Neutrophil (primary cell): Measurements from ENCODE around the gene TIGD3.

ENCODE experiments used
- H3K27ac ChIP-seq: fragments of 200-600 bp; sonication (generic); 2 replicates; pipeline ENCODE4 v1.5.1; 2016; ENCODE audit warnings: mild to moderate bottlenecking, moderate library complexity
- H3K27me3 ChIP-seq: fragments of 200-600 bp; sonication (generic); 2 replicates; pipeline ENCODE4 v1.6.0; 2016; ENCODE audit warnings: mild to moderate bottlenecking
- H3K36me3 ChIP-seq: fragments of 200-600 bp; sonication (generic); 2 replicates; pipeline ENCODE4 v1.5.1; 2017
- H3K4me1 ChIP-seq, 2 experiments: fragments of 200-600 bp in 1 of 2; sonication (generic) in 1 of 2; 1 replicate in 1 of 2; 2 replicates in 1 of 2; pipeline versions ENCODE4 v1.5.1 to v1.6.1; 2013 to 2016; ENCODE audit warnings: low read depth in 1 of 2, low read length in 1 of 2, mild to moderate bottlenecking in 1 of 2, moderate library complexity in 1 of 2; ENCODE audit not compliant: control insufficient read depth in 1 of 2, insufficient read depth in 1 of 2
- H3K4me3 ChIP-seq, 2 experiments: fragments of 200-600 bp in 1 of 2; sonication (generic) in 1 of 2; 1 replicate in 1 of 2; 2 replicates in 1 of 2; pipeline ENCODE4 v1.5.1; 2013 to 2016; ENCODE audit warnings: low read depth in 1 of 2, low read length in 1 of 2, mild to moderate bottlenecking in 1 of 2, moderate library complexity in 1 of 2
- H3K9me3 ChIP-seq: fragments of 200-600 bp; sonication (generic); 2 replicates; pipeline ENCODE4 v1.5.1; 2016
- CTCF ChIP-seq: fragments of 200-600 bp; sonication (generic); IDR thresholded peaks from 2 replicates; pipeline ENCODE4 v1.5.1; 2016; ENCODE audit warnings: antibody characterized with exemption

The TIGD3 gene

GRCh38 chr11:65382804-65383368, 28.3 kb downstream of the TIGD3 start:
- peak overlapping the region; percentile 100 for H3K27ac ChIP-seq
- H3K9me3 ChIP-seq: no peaks in the 10 kb centered on the region
- no peaks in the 10 kb centered on the region for H3K36me3 ChIP-seq
- peak overlapping the region; percentile 65 to 73 for H3K4me3 ChIP-seq
- TF ChIP-seq CTCF: no peak
- H3K27me3 ChIP-seq: no peaks in the 10 kb centered on the region
- H3K4me1 ChIP-seq: peaks cover 46 to 50% of the 10 kb centered on the region in 2 experiments

- H3K4me1 ChIP-seq: peaks cover 41 to 55% of the 10 kb centered on the region in 2 experiments
- peaks cover 7% of the 10 kb centered on the region for H3K36me3 ChIP-seq
- H3K4me3 ChIP-seq: no peak overlapping the region
- no peaks in the 10 kb centered on the region for H3K9me3 ChIP-seq
- H3K27me3 ChIP-seq: no peaks in the 10 kb centered on the region
- peak overlapping the region; percentile 100 for H3K27ac ChIP-seq
- TF ChIP-seq CTCF: no peak
These were observed 29.2 kb downstream of the TIGD3 start for GRCh38 chr11:65383778-65384177.

DNA sequence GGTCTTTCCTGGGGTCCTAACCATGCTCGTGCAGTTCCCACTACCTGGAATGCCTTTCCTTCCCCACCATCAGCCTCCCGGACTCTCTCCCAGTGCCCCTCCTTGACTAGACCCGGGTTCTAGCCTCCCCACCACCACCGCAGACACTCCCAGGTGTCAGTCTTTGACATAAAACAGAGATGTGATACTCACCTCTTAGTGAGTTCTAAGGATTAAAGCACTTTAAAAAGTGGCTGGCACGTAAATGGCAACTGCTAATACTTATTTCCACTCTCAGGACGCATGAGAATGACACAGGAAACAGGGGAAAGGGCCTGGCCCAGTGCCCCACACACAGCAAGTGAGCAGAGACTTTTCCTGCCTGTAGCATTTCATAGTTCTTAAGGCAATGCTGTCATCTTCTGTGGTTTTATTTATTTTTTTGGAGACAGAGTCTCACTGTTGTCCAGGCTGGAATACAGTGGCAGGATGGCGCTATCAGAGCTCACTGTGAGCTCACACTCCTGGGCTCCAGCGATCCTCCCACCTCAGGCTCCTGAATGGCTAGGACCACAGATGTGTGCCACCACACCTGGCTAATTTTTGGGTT, 29.8 kb downstream of the TIGD3 start:
- Histone ChIP-seq H3K4me3 (no peak overlapping the region), H3K27me3 (no peaks in the 10 kb centered on the region), H3K9me3 (no peaks in the 10 kb centered on the region), H3K4me1 (peaks cover 41 to 58% of the 10 kb centered on the region in 2 experiments), H3K36me3 (peaks cover 13% of the 10 kb centered on the region), H3K27ac (peak overlapping the region; percentile 100)
- no peak for TF ChIP-seq CTCF

GRCh38 chr11:65386307-65387140, 32.0 kb downstream of the TIGD3 start, which contains the start of gene FRMD8:
Gene FRMD8, plus strand, starts transcription at chr11:65386637. Its CDS starts 400 bp downstream, at chr11:65387037.
- Histone ChIP-seq H3K9me3 (no peaks in the 10 kb centered on the region), H3K27me3 (no peaks in the 10 kb centered on the region), H3K4me3 (peak within 1 kb of the TSS; percentile 77 to 86), H3K36me3 (peaks cover 33% of the 10 kb centered on the region), H3K4me1 (peaks cover 37 to 50% of the 10 kb centered on the region in 2 experiments), H3K27ac (peak within 1 kb of the TSS; percentile 100)
- peak; percentile 33 for TF ChIP-seq CTCF

DNA sequence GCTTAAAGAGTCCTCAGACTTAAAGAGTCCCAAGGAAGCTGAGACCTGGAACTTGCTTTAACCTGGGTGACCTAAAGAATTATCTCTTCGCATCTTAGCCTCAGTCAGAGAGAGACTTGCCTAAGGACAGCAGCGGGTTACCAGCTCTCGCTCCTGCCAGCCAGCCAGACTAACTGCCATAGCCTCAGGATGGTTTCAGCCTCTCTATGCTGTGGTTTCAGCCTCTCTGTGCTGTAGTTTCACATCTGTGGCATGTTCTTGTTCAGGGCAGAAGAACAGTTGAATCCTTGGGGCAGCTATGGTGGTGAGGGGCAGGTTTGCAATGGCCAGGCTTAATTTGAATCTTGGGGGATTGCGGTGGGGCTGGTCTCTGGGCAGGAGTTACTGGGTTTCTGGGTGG, 34.2 kb downstream of the TIGD3 start:
- Histone ChIP-seq H3K4me1 (peaks cover 17 to 30% of the 10 kb centered on the region in 2 experiments), H3K4me3 (no peak overlapping the region), H3K9me3 (no peaks in the 10 kb centered on the region), H3K27ac (no peak overlapping the region), H3K27me3 (no peaks in the 10 kb centered on the region), H3K36me3 (peaks cover 55% of the 10 kb centered on the region)
- TF ChIP-seq CTCF: no peak
